WTC11 (cell line): ENCODE data around the gene GLT8D2.

Source experiments
- ATF3 ChIP-seq: sonication (generic); formaldehyde crosslinking; conservative IDR thresholded peaks from 2 replicates; pipeline ENCODE4 v1.8.1; 2022; ENCODE audit warnings: mild to moderate bottlenecking, missing genetic modification reagents
- CREM ChIP-seq: sonication (generic); formaldehyde crosslinking; IDR thresholded peaks from 2 replicates; pipeline ENCODE4 v1.8.1; 2022; ENCODE audit warnings: mild to moderate bottlenecking, missing genetic modification reagents, moderate library complexity
- CTCF ChIP-seq: fragments of 200-600 bp; IDR thresholded peaks from 2 replicates; pipeline ENCODE4 v1.8.0; 2022; ENCODE audit warnings: antibody characterized with exemption
- FOXK1 ChIP-seq: sonication (generic); formaldehyde crosslinking; IDR thresholded peaks from 2 replicates; pipeline ENCODE4 v1.8.0; 2022; ENCODE audit warnings: mild to moderate bottlenecking, moderate library complexity, missing genetic modification reagents
- JAZF1 ChIP-seq: fragments of 250-450 bp; sonication (Bioruptor Pico); IDR thresholded peaks from 2 replicates; pipeline ENCODE4 v1.9.0; 2021; ENCODE audit warnings: moderate library complexity, mild to moderate bottlenecking, inconsistent platforms
- MAX ChIP-seq: sonication (generic); formaldehyde crosslinking; IDR thresholded peaks from 2 replicates; pipeline ENCODE4 v1.8.0; 2022; ENCODE audit warnings: mild to moderate bottlenecking, missing genetic modification reagents
- USF1 ChIP-seq: sonication (generic); formaldehyde crosslinking; IDR thresholded peaks from 2 replicates; pipeline ENCODE4 v1.8.0; 2022; ENCODE audit warnings: mild to moderate bottlenecking, missing genetic modification reagents
- ZBTB21 ChIP-seq: sonication (generic); formaldehyde crosslinking; IDR thresholded peaks from 2 replicates; pipeline ENCODE4 v1.8.1; 2023; ENCODE audit warnings: mild to moderate bottlenecking, missing genetic modification reagents, borderline replicate concordance
- TF ChIP-seq, protein P1 (sequence below): sonication (generic); formaldehyde crosslinking; IDR thresholded peaks from 2 replicates; pipeline ENCODE4 v1.8.1; 2022; ENCODE audit warnings: mild to moderate bottlenecking, missing genetic modification reagents, moderate library complexity, borderline replicate concordance
- TF ChIP-seq, protein P2 (sequence below): fragments of 250-450 bp; sonication (Bioruptor Pico); conservative IDR thresholded peaks from 2 replicates; pipeline ENCODE4 v1.9.0; 2021; ENCODE audit warnings: mild to moderate bottlenecking

DNA sequence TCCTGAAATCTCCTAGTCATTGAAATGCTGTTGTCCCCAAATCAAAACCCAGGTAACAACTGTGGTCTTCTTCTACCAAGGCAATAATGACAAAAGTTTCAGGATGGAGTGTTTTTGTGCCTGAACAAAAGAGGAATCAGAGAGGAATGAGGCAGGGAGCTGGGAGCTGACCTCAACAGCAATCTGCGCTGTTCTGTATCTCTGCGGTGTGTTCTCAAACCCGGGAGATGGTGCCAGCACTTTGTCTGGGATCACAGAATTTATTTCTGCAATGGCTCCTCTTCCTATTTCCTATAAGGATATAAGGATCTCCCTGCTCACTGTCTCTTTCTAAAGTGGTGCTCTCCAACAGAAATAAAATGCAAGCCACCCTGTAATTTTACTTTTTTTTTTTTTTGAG lies 449 bp upstream of the GLT8D2 start:
- no peak for TF ChIP-seq CTCF
- TF ChIP-seq ATF3 (CRISPR knock-in tag), result no peak
- TF ChIP-seq, protein P1, sequence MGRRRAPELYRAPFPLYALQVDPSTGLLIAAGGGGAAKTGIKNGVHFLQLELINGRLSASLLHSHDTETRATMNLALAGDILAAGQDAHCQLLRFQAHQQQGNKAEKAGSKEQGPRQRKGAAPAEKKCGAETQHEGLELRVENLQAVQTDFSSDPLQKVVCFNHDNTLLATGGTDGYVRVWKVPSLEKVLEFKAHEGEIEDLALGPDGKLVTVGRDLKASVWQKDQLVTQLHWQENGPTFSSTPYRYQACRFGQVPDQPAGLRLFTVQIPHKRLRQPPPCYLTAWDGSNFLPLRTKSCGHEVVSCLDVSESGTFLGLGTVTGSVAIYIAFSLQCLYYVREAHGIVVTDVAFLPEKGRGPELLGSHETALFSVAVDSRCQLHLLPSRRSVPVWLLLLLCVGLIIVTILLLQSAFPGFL, result no peak
- no peak for TF ChIP-seq MAX (CRISPR knock-in tag)
- TF ChIP-seq, protein P2, sequence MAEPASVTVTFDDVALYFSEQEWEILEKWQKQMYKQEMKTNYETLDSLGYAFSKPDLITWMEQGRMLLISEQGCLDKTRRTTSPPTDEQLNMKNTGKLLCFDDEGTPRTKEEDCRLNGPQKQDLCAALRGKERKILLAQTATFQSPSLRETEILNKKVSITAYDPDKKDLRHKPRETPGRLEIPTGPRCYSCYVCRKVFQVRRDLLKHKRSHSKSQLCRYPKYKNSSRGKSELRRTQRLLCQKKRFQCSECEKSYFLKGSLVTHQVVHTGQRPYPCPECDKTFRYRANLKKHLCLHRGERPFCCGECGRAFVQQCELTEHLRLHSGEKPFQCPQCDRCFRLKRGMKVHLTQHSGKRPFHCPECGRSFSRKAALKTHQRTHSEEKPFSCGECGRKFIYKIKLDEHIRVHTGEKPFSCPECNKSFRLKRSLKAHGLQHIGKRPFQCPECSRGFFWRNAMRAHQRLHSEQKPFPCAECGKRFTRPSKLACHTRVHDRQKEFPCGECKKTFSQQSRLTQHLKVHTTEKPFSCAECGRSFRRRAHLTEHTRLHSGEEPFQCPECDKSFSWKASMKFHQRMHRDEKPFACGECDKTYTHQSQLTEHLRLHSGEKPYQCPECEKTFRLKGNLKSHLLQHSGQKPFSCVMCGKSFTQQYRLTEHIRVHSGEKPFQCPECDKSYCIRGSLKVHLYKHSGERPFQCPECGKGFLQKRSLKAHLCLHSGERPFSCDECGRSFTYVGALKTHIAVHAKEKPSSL (CRISPR knock-in tag), result no peak
- no peak for TF ChIP-seq CREM (CRISPR knock-in tag)
- no peak for TF ChIP-seq ZBTB21 (CRISPR knock-in tag)
- TF ChIP-seq USF1 (CRISPR knock-in tag), result no peak
- no peak for TF ChIP-seq FOXK1 (CRISPR knock-in tag)
- TF ChIP-seq JAZF1 (CRISPR knock-in tag), result no peak
